H9 (cell line): ENCODE data around the gene LZTFL1. TPM values are rescaled to one million over a fixed set of nuclear protein-coding genes. Genes with fewer than 3 reads are reported as not detected.

ENCODE experiments used
- DNase-seq: peaks from one replicate; pipeline ENCODE4 v3.0.0-alpha.2; 2017
- H2AFZ ChIP-seq: one replicate; pipeline ENCODE4 v1.6.1; 2013; ENCODE audit warnings: mild to moderate bottlenecking, low read length, control low read depth, moderate library complexity
- H2AK5ac ChIP-seq: 2 replicates; pipeline ENCODE4 v1.6.1; 2013; ENCODE audit warnings: low read length, control low read depth, mixed read lengths; ENCODE audit not compliant: insufficient read length
- H2BK120ac ChIP-seq: one replicate; pipeline ENCODE4 v1.6.1; 2013; ENCODE audit warnings: low read depth, mild to moderate bottlenecking, low read length, control low read depth, inconsistent platforms; ENCODE audit not compliant: poor library complexity, severe bottlenecking
- H2BK12ac ChIP-seq: 2 replicates; pipeline ENCODE4 v1.6.1; 2013; ENCODE audit warnings: low read length, control low read depth, mixed read lengths, low read depth; ENCODE audit not compliant: insufficient read length
- H2BK15ac ChIP-seq: 2 replicates; pipeline ENCODE4 v1.6.1; 2013; ENCODE audit warnings: low read depth, low read length, control low read depth
- H2BK20ac ChIP-seq: one replicate; pipeline ENCODE4 v1.6.1; 2013; ENCODE audit warnings: low read depth, mild to moderate bottlenecking, low read length, control low read depth, inconsistent platforms; ENCODE audit not compliant: poor library complexity, severe bottlenecking
- H2BK5ac ChIP-seq: 2 replicates; pipeline ENCODE4 v1.6.1; 2013; ENCODE audit warnings: low read length, control low read depth, mixed read lengths; ENCODE audit not compliant: insufficient read length
- H3K14ac ChIP-seq: 2 replicates; pipeline ENCODE4 v1.6.1; 2013; ENCODE audit warnings: low read length, control low read depth; ENCODE audit not compliant: insufficient read depth
- H3K18ac ChIP-seq: 2 replicates; pipeline ENCODE4 v1.6.1; 2013; ENCODE audit warnings: low read depth, mild to moderate bottlenecking, mixed read lengths, low read length, control low read depth; ENCODE audit not compliant: insufficient read length
- H3K23ac ChIP-seq: 2 replicates; pipeline ENCODE4 v1.6.1; 2013; ENCODE audit warnings: low read length, control low read depth, mixed read lengths, low read depth; ENCODE audit not compliant: insufficient read length
- H3K23me2 ChIP-seq: 2 replicates; pipeline ENCODE4 v1.6.1; 2013; ENCODE audit warnings: low read depth, mild to moderate bottlenecking, mixed read lengths, low read length, control low read depth; ENCODE audit not compliant: insufficient read length, poor library complexity, severe bottlenecking
- H3K27ac ChIP-seq: 2 replicates; pipeline ENCODE4 v1.5.1; 2013; ENCODE audit warnings: low read length, control low read depth, mixed read lengths, low read depth; ENCODE audit not compliant: insufficient read length
- H3K27me3 ChIP-seq: 2 replicates; pipeline ENCODE4 v1.6.1; 2013; ENCODE audit warnings: low read length, control low read depth, inconsistent platforms; ENCODE audit not compliant: insufficient read depth
- H3K4ac ChIP-seq: 2 replicates; pipeline ENCODE4 v1.6.1; 2013; ENCODE audit warnings: low read depth, mild to moderate bottlenecking, control low read depth, inconsistent platforms, low read length, moderate library complexity
- H3K4me1 ChIP-seq: 2 replicates; pipeline ENCODE4 v1.6.1; 2013; ENCODE audit warnings: low read length, control low read depth, inconsistent platforms; ENCODE audit not compliant: insufficient read depth
- H3K4me2 ChIP-seq: 2 replicates; pipeline ENCODE4 v1.6.1; 2013; ENCODE audit warnings: low read length, control low read depth, mixed read lengths; ENCODE audit not compliant: insufficient read length, insufficient read depth
- H3K56ac ChIP-seq: 2 replicates; pipeline ENCODE4 v1.6.1; 2013; ENCODE audit warnings: low read depth, mild to moderate bottlenecking, mixed read lengths, low read length, control low read depth; ENCODE audit not compliant: insufficient read length
- H3K79me1 ChIP-seq: 2 replicates; pipeline ENCODE4 v1.6.1; 2013; ENCODE audit warnings: low read depth, mild to moderate bottlenecking, moderate library complexity, low read length, control low read depth, inconsistent platforms; ENCODE audit not compliant: insufficient read depth, poor library complexity, severe bottlenecking
- H3K79me2 ChIP-seq: 2 replicates; pipeline ENCODE4 v1.6.1; 2013; ENCODE audit warnings: low read length, control low read depth, inconsistent platforms; ENCODE audit not compliant: insufficient read depth
- H3K9ac ChIP-seq: 2 replicates; pipeline ENCODE4 v1.6.1; 2013; ENCODE audit warnings: low read length, control low read depth, mixed read lengths; ENCODE audit not compliant: insufficient read length; ENCODE audit errors: extremely low read depth
- H3K9me3 ChIP-seq: one replicate; pipeline ENCODE4 v1.6.1; 2013; ENCODE audit warnings: low read depth, low read length, inconsistent platforms; ENCODE audit not compliant: control insufficient read depth
- H3T11ph ChIP-seq: one replicate; pipeline ENCODE4 v1.6.1; 2013; ENCODE audit warnings: mild to moderate bottlenecking, low read length, control low read depth, inconsistent platforms
- H4K20me1 ChIP-seq: one replicate; pipeline ENCODE4 v1.6.1; 2013; ENCODE audit not compliant: control insufficient read depth, insufficient read length, insufficient read depth
- H4K5ac ChIP-seq: 2 replicates; pipeline ENCODE4 v1.6.1; 2013; ENCODE audit warnings: low read depth, mild to moderate bottlenecking, mixed read lengths, low read length, control low read depth; ENCODE audit not compliant: insufficient read length
- H4K8ac ChIP-seq: replicated peaks from 2 replicates; pipeline ENCODE4 v1.6.1; 2013; ENCODE audit warnings: low read length, control low read depth, mixed read lengths, low read depth; ENCODE audit not compliant: insufficient read length
- H4K91ac ChIP-seq: 2 replicates; pipeline ENCODE4 v1.6.1; 2013; ENCODE audit warnings: low read depth, mild to moderate bottlenecking, moderate library complexity, mixed read lengths, low read length, control low read depth; ENCODE audit not compliant: insufficient read length
- H3K27ac Mint-ChIP-seq, 3 experiments: 2 replicates in 2 of 3; 3 replicates in 1 of 3; pipeline ENCODE4 v1.8.0; 2020 to 2021; ENCODE audit warnings: mixed read lengths in 3 of 3, mild to moderate bottlenecking in 1 of 3, moderate library complexity in 1 of 3
- H3K27me3 Mint-ChIP-seq: 2 replicates; pipeline ENCODE4 v1.8.0; 2021; ENCODE audit warnings: low read depth, mild to moderate bottlenecking, moderate library complexity, mixed read lengths
- H3K36me3 Mint-ChIP-seq, 3 experiments: 2 replicates in 2 of 3; 3 replicates in 1 of 3; pipeline ENCODE4 v1.8.0; 2020 to 2021; ENCODE audit warnings: low read depth in 3 of 3, mixed read lengths in 3 of 3; ENCODE audit not compliant: insufficient read depth in 1 of 3
- H3K4me1 Mint-ChIP-seq, 2 experiments: 2 replicates each; pipeline ENCODE4 v1.8.0; 2020; ENCODE audit warnings: mixed read lengths in 2 of 2
- H3K4me3 Mint-ChIP-seq, 2 experiments: 2 replicates in 1 of 2; 3 replicates in 1 of 2; pipeline ENCODE4 v1.8.0; 2020 to 2021; ENCODE audit warnings: mild to moderate bottlenecking in 2 of 2, mixed read lengths in 2 of 2, moderate library complexity in 1 of 2
- H3K9me3 Mint-ChIP-seq, 2 experiments: 2 replicates in 1 of 2; 3 replicates in 1 of 2; pipeline ENCODE4 v1.8.0; 2020; ENCODE audit warnings: mild to moderate bottlenecking in 2 of 2, mixed read lengths in 2 of 2, moderate library complexity in 1 of 2
- CTCF ChIP-seq: fragments of 200-600 bp; sonication (generic); conservative IDR thresholded peaks from 3 replicates; pipeline ENCODE4 v1.8.0; 2021; ENCODE audit warnings: antibody characterized with exemption, mild to moderate bottlenecking
- WGBS: extraction: QIAGEN DNeasy Blood & Tissue Kit; methylation state at CpG from one replicate; pipeline ENCODE4 v1.1.7; 2013; ENCODE audit warnings: missing lambda C conversion rate, low lambda C conversion rate, mixed read lengths; ENCODE audit not compliant: insufficient read length; ENCODE audit errors: extremely low coverage; 5-methylcytosine and 5-hydroxymethylcytosine counted together
- total RNA-seq: library from RNA; stranded (reverse); gene quantifications from 2 replicates; pipeline ENCODE4 v1.2.1, GENCODE V29; 2021

The LZTFL1 gene
- total RNA-seq, 1 experiment from 2014 or later: 12.2 TPM

DNA sequence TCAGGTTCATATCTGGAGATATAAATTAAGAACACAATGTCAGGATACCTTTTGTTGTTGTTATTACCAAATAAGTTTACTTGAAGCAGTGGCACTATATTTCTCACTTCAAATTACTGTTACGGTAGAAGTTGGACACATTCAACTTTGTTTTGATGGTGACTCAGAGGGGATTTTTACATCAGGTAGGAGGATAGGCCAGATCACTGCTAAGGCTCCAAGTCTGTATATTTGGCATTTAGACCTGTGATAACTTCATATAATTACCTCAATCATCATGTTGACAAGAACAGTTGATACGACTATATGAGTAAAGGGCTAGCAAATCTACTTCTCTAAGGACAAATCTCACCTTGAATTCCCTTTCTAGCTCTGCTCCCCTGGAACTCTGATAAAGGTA, 15.6 kb downstream of the LZTFL1 start:
- no peak overlapping the region for H3K27ac Mint-ChIP-seq
- H3K9me3 Mint-ChIP-seq: no peaks in the 10 kb centered on the region
- no peaks in the 10 kb centered on the region for H3K27me3 Mint-ChIP-seq
- Histone ChIP-seq H3K4me1 (no peaks in the 10 kb centered on the region), H4K8ac (no peak overlapping the region), H2BK5ac (no peak overlapping the region), H3K4ac (no peak overlapping the region), H3K79me2 (no peaks in the 10 kb centered on the region), H3K23ac (no peak overlapping the region), H2BK120ac (no peak overlapping the region), H2AK5ac (no peak overlapping the region), H2AFZ (no peak overlapping the region), H4K91ac (no peak overlapping the region), H2BK12ac (no peak overlapping the region), H3K14ac (no peak overlapping the region), H2BK20ac (no peak overlapping the region), H4K20me1 (no peaks in the 10 kb centered on the region), H3K9ac (no peak overlapping the region), H3K4me2 (no peak overlapping the region), H4K5ac (no peak overlapping the region), H3K18ac (no peak overlapping the region), H3T11ph (no peak overlapping the region), H3K56ac (no peak overlapping the region), H3K27me3 (no peaks in the 10 kb centered on the region), H3K9me3 (no peaks in the 10 kb centered on the region), H3K79me1 (no peaks in the 10 kb centered on the region), H3K23me2 (no peaks in the 10 kb centered on the region), H2BK15ac (no peak overlapping the region), H3K27ac (no peak overlapping the region)
- H3K4me1 Mint-ChIP-seq: no peaks in the 10 kb centered on the region
- no CpG with 5 or more reads among the region's 2 CpGs for WGBS
- H3K4me3 Mint-ChIP-seq: no peak overlapping the region
- no peak for DNase-seq
- H3K36me3 Mint-ChIP-seq: peaks cover 0 to 5% (median 4%) of the 10 kb centered on the region in 3 experiments; a peak in 1 of 7 replicates
- TF ChIP-seq CTCF: no peak
